GM23338 (cell line): Measurements from ENCODE around the gene ARRDC5. TPM values are rescaled to one million over a fixed set of nuclear protein-coding genes. Genes with fewer than 3 reads are reported as not detected.

Experiments
- ATAC-seq: fragments of 200-7000 bp; cut with Tn5 transposase; 3 replicates; pipeline ENCODE4 v1.9.1; 2020
- DNase-seq: peaks from one replicate; pipeline ENCODE4 v3.0.0-alpha.2; 2015; ENCODE audit warnings: low spot score
- H2AFZ ChIP-seq: fragments of 200-600 bp; sonication (generic); 2 replicates; pipeline ENCODE4 v1.8.0; 2016; ENCODE audit warnings: antibody characterized with exemption, mild to moderate bottlenecking, moderate library complexity
- H3F3A ChIP-seq: fragments of 200-600 bp; sonication (generic); replicated peaks from 2 replicates; pipeline ENCODE4 v1.8.0; 2017; ENCODE audit warnings: antibody characterized with exemption, mixed run types, low read depth
- H3K27ac ChIP-seq: fragments of 200-600 bp; sonication (generic); 2 replicates; pipeline ENCODE4 v1.6.1; 2016; ENCODE audit warnings: low read depth
- H3K27me3 ChIP-seq: fragments of 200-600 bp; sonication (generic); 2 replicates; pipeline ENCODE4 v1.8.0; 2016; ENCODE audit warnings: mild to moderate bottlenecking, mixed run types, moderate library complexity; ENCODE audit not compliant: insufficient read depth
- H3K36me3 ChIP-seq: fragments of 200-600 bp; sonication (generic); 2 replicates; pipeline ENCODE4 v1.8.0; 2016; ENCODE audit warnings: mild to moderate bottlenecking; ENCODE audit not compliant: insufficient read depth
- H3K4me1 ChIP-seq: fragments of 200-600 bp; sonication (generic); 2 replicates; pipeline ENCODE4 v1.8.0; 2016; ENCODE audit warnings: mild to moderate bottlenecking, moderate library complexity; ENCODE audit not compliant: insufficient read depth
- H3K4me2 ChIP-seq: fragments of 200-600 bp; sonication (generic); 2 replicates; pipeline ENCODE4 v1.7.1; 2017; ENCODE audit warnings: mixed run types
- H3K4me3 ChIP-seq: fragments of 200-600 bp; sonication (generic); 2 replicates; pipeline ENCODE4 v1.6.1; 2016; ENCODE audit warnings: mixed run types
- H3K79me2 ChIP-seq: fragments of 200-600 bp; sonication (generic); replicated peaks from 2 replicates; pipeline ENCODE4 v1.8.0; 2017; ENCODE audit warnings: mild to moderate bottlenecking; ENCODE audit not compliant: insufficient read depth
- H3K9me2 ChIP-seq: fragments of 200-600 bp; sonication (generic); 2 replicates; pipeline ENCODE4 v1.8.0; 2017; ENCODE audit not compliant: insufficient read depth
- H4K20me1 ChIP-seq: fragments of 200-600 bp; sonication (generic); replicated peaks from 2 replicates; pipeline ENCODE4 v1.8.0; 2017; ENCODE audit warnings: mild to moderate bottlenecking; ENCODE audit not compliant: insufficient read depth
- H3K27ac Mint-ChIP-seq: 2 replicates; pipeline ENCODE4 v1.8.0; 2020; ENCODE audit warnings: inconsistent platforms, mild to moderate bottlenecking, moderate library complexity, mixed read lengths
- H3K27me3 Mint-ChIP-seq: 3 replicates; pipeline ENCODE4 v1.8.0; 2022; ENCODE audit warnings: low read depth, mild to moderate bottlenecking, moderate library complexity, mixed read lengths, inconsistent platforms; ENCODE audit not compliant: insufficient read depth, poor library complexity
- H3K36me3 Mint-ChIP-seq: 3 replicates; pipeline ENCODE4 v1.8.0; 2021; ENCODE audit warnings: low read depth, mild to moderate bottlenecking, inconsistent platforms, moderate library complexity, mixed read lengths
- H3K4me1 Mint-ChIP-seq: 3 replicates; pipeline ENCODE4 v1.8.0; 2020; ENCODE audit warnings: mild to moderate bottlenecking, inconsistent platforms, mixed read lengths
- H3K4me3 Mint-ChIP-seq: 3 replicates; pipeline ENCODE4 v1.8.0; 2021; ENCODE audit warnings: moderate library complexity, mild to moderate bottlenecking, inconsistent platforms, mixed read lengths
- H3K9me3 Mint-ChIP-seq: 3 replicates; pipeline ENCODE4 v1.8.0; 2020; ENCODE audit warnings: moderate library complexity, mild to moderate bottlenecking, inconsistent platforms, mixed read lengths
- CREB1 ChIP-seq: fragments of 250-450 bp; sonication (Bioruptor Pico); IDR thresholded peaks from 2 replicates; pipeline ENCODE4 v1.5.0; 2020; ENCODE audit warnings: low read depth, mild to moderate bottlenecking, moderate library complexity
- CTCF ChIP-seq, 2 experiments: fragments of 200-600 bp in 1 of 2; sonication (generic) in 1 of 2; conservative IDR thresholded peaks; 2 replicates each; pipeline versions ENCODE4 v1.5.1 to v1.6.1; 2016 to 2017; ENCODE audit warnings: antibody characterized with exemption in 2 of 2, low read depth in 2 of 2, mild to moderate bottlenecking in 2 of 2, moderate library complexity in 1 of 2
- ETS1 ChIP-seq: IDR thresholded peaks from 2 replicates; pipeline ENCODE4 v1.6.1; 2016; ENCODE audit warnings: antibody characterized with exemption
- EZH2 ChIP-seq: fragments of 200-600 bp; sonication (generic); IDR thresholded peaks from one replicate; pipeline ENCODE4 v1.8.0; 2017; ENCODE audit warnings: antibody characterized with exemption, mild to moderate bottlenecking, low read depth; ENCODE audit not compliant: unreplicated experiment
- JUNB ChIP-seq: IDR thresholded peaks from one replicate; pipeline ENCODE4 v1.6.1; 2016; ENCODE audit warnings: antibody characterized with exemption; ENCODE audit not compliant: unreplicated experiment
- NANOG ChIP-seq: IDR thresholded peaks from 2 replicates; pipeline ENCODE4 v1.6.1; 2016; ENCODE audit warnings: antibody characterized with exemption, borderline replicate concordance
- POLR2AphosphoS5 ChIP-seq: IDR thresholded peaks from 2 replicates; pipeline ENCODE4 v1.6.1; 2016; ENCODE audit warnings: antibody characterized with exemption, low read depth
- REST ChIP-seq: IDR thresholded peaks from one replicate; pipeline ENCODE4 v1.6.1; 2018; ENCODE audit warnings: antibody characterized with exemption; ENCODE audit not compliant: unreplicated experiment
- ZNF114 ChIP-seq: fragments of 250-450 bp; sonication (Bioruptor Pico); IDR thresholded peaks from 2 replicates; pipeline ENCODE4 v1.5.0; 2020; ENCODE audit warnings: mild to moderate bottlenecking, moderate library complexity
- ZNF331 ChIP-seq: fragments of 250-450 bp; sonication (Bioruptor Pico); IDR thresholded peaks from 2 replicates; pipeline ENCODE4 v1.5.0; 2020; ENCODE audit warnings: low read depth, mild to moderate bottlenecking, moderate library complexity
- ZNF462 ChIP-seq: fragments of 250-450 bp; sonication (Bioruptor Pico); IDR thresholded peaks from 2 replicates; pipeline ENCODE4 v1.5.0; 2020; ENCODE audit warnings: mild to moderate bottlenecking, moderate library complexity
- polyA plus RNA-seq: library from polyadenylated mRNA; unstranded; fragments of >200 nt; fragmentation: Nextera tagmentation; extraction: Ambion mirVana; gene quantifications from 2 replicates; pipeline ENCODE4 v1.2.1, GENCODE V29; 2016
- total RNA-seq: library from RNA; depleted of rRNA; stranded (reverse); fragments of >200 nt; shearing (Covaris generic); gene quantifications from 2 replicates; pipeline ENCODE4 v1.2.3, GENCODE V29; 2014

The ARRDC5 gene
- total and polyA plus RNA-seq, 2 experiments from 2014 or later = not detected

- H3K9me2 ChIP-seq = no peaks in the 10 kb centered on the region
- no peaks in the 10 kb centered on the region for H3K36me3 Mint-ChIP-seq
- DNase-seq = no peak
- H3K36me3 ChIP-seq = no peaks in the 10 kb centered on the region
- H4K20me1 ChIP-seq = no peaks in the 10 kb centered on the region
- H3K4me2 ChIP-seq = no peak overlapping the region
- no peak overlapping the region for H3K4me3 Mint-ChIP-seq
- ATAC-seq = no peak
- no peak overlapping the region for H3K27ac Mint-ChIP-seq
- H2AFZ ChIP-seq = no peak overlapping the region
- H3K4me1 ChIP-seq = no peaks in the 10 kb centered on the region
- no peaks in the 10 kb centered on the region for H3K4me1 Mint-ChIP-seq
- peaks cover 9% of the 10 kb centered on the region for H3K27me3 Mint-ChIP-seq
- no peak overlapping the region for H3K27ac ChIP-seq
- H3K27me3 ChIP-seq = peaks cover 35% of the 10 kb centered on the region
- TF ChIP-seq POLR2AphosphoS5 (no peak), REST (no peak), ZNF114 (CRISPR knock-in tag) (no peak), CREB1 (CRISPR knock-in tag) (no peak), CTCF (conservative IDR thresholded peaks at IDR 0.05; ENCODE audit: low read depth in 2 of 2) (no peak), NANOG (no peak), ZNF462 (CRISPR knock-in tag) (no peak), ETS1 (no peak), ZNF331 (CRISPR knock-in tag) (no peak), EZH2 (no peak), JUNB (no peak)
- H3K9me3 Mint-ChIP-seq = no peaks in the 10 kb centered on the region
- no peaks in the 10 kb centered on the region for H3K79me2 ChIP-seq
- no peaks in the 10 kb centered on the region for H3F3A ChIP-seq
- H3K4me3 ChIP-seq = no peak overlapping the region
Measured at GRCh38 chr19:4889034-4889815, 13.5 kb downstream of the ARRDC5 start.
